ENCODE data around the gene NHS.

NHS gene

DNA sequence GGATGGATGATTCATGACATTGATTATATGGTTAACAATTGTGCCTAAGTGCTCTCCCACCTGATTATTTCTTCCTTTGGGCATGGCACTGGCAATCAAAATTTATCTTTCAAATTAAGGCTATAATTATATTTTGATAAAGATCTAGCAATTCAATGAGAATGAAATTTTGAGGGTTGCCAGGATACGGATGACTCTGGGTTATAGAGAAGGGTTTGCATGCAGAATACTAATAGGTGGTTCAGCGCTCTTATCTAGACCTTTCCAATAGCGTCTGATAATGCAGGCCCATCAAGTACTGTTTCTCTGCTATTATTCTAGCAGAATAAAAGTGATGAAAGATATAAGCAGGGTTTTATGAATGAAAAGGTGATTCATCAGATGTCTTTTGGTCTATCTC lies 287.4 kb downstream of the NHS start:
- DNase-seq = no peak
- Histone ChIP-seq H3K4me3 (ENCODE audit: low read length) (no peak overlapping the region), H3K4me1 (ENCODE audit: low read length) (no peaks in the 10 kb centered on the region), H3K27me3 (replicated peaks; ENCODE audit: insufficient read depth, low read length) (no peaks in the 10 kb centered on the region), H4K20me1 (ENCODE audit: insufficient read depth, low read length) (no peaks in the 10 kb centered on the region), H3K9me3 (replicated peaks; ENCODE audit: insufficient read depth, low read length) (no peaks in the 10 kb centered on the region), H3K4me2 (ENCODE audit: low read depth, low read length) (no peak overlapping the region), H3F3A (ENCODE audit: insufficient read depth, low read length) (no peaks in the 10 kb centered on the region), H3K79me2 (ENCODE audit: low read length) (no peaks in the 10 kb centered on the region), H2AFZ (ENCODE audit: low read length) (no peak overlapping the region), H3K9ac (ENCODE audit: low read length) (no peak overlapping the region), H3K27ac (ENCODE audit: low read length) (no peak overlapping the region), H3K9me2 (replicated peaks; ENCODE audit: insufficient read depth, low read length) (no peaks in the 10 kb centered on the region), H3K36me3 (replicated peaks; ENCODE audit: insufficient read depth, low read length) (no peaks in the 10 kb centered on the region)
- TF ChIP-seq EZH2phosphoT487 (IDR thresholded peaks at IDR 0.05; ENCODE audit: low read length) (no peak), EZH2 (optimal IDR thresholded peaks at IDR 0.05; ENCODE audit: low read depth, low read length) (no peak)
- TF ChIP-seq, protein P1, sequence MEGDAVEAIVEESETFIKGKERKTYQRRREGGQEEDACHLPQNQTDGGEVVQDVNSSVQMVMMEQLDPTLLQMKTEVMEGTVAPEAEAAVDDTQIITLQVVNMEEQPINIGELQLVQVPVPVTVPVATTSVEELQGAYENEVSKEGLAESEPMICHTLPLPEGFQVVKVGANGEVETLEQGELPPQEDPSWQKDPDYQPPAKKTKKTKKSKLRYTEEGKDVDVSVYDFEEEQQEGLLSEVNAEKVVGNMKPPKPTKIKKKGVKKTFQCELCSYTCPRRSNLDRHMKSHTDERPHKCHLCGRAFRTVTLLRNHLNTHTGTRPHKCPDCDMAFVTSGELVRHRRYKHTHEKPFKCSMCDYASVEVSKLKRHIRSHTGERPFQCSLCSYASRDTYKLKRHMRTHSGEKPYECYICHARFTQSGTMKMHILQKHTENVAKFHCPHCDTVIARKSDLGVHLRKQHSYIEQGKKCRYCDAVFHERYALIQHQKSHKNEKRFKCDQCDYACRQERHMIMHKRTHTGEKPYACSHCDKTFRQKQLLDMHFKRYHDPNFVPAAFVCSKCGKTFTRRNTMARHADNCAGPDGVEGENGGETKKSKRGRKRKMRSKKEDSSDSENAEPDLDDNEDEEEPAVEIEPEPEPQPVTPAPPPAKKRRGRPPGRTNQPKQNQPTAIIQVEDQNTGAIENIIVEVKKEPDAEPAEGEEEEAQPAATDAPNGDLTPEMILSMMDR (IDR thresholded peaks at IDR 0.05; ENCODE audit: low read length) = no peak

- TF ChIP-seq, protein P1 (IDR thresholded peaks at IDR 0.05; ENCODE audit: low read length) = no peak
- TF ChIP-seq EZH2phosphoT487 (IDR thresholded peaks at IDR 0.05; ENCODE audit: low read length) (no peak), EZH2 (optimal IDR thresholded peaks at IDR 0.05; ENCODE audit: low read depth, low read length) (no peak)
Observed at GRCh38 chrX:17668929-17669328, 293.9 kb downstream of the NHS start.

DNA sequence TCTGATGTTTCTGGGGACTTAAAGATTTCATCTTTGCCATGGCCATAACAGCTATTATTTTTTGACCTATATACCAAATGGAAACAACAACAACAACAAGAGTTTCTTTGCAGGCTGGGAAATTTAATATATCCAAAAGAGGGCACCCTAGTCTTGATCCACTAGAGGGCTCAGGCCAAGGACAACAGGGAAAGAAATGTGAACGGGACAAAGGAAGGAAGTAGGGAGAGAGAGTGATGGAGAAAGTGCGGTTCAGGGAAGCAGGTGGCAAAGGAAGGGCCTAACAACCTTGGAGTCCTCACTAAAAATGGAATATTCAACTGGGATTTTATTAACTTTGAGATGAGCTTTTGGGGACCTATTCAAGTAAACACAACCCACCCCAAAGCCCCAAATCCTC lies 294.5 kb downstream of the NHS start:
- Histone ChIP-seq H2AFZ (ENCODE audit: low read length) (no peak overlapping the region), H3K4me1 (ENCODE audit: low read length) (no peaks in the 10 kb centered on the region), H4K20me1 (ENCODE audit: insufficient read depth, low read length) (no peaks in the 10 kb centered on the region), H3F3A (ENCODE audit: insufficient read depth, low read length) (no peaks in the 10 kb centered on the region), H3K9me3 (replicated peaks; ENCODE audit: insufficient read depth, low read length) (no peaks in the 10 kb centered on the region), H3K27ac (ENCODE audit: low read length) (no peak overlapping the region), H3K9ac (ENCODE audit: low read length) (no peak overlapping the region), H3K9me2 (replicated peaks; ENCODE audit: insufficient read depth, low read length) (no peaks in the 10 kb centered on the region), H3K4me3 (ENCODE audit: low read length) (no peak overlapping the region), H3K27me3 (replicated peaks; ENCODE audit: insufficient read depth, low read length) (no peaks in the 10 kb centered on the region), H3K79me2 (ENCODE audit: low read length) (no peaks in the 10 kb centered on the region), H3K4me2 (ENCODE audit: low read depth, low read length) (no peak overlapping the region), H3K36me3 (replicated peaks; ENCODE audit: insufficient read depth, low read length) (no peaks in the 10 kb centered on the region)
- no peak for DNase-seq
- TF ChIP-seq EZH2 (optimal IDR thresholded peaks at IDR 0.05; ENCODE audit: low read depth, low read length) = no peak
- TF ChIP-seq EZH2phosphoT487 (IDR thresholded peaks at IDR 0.05; ENCODE audit: low read length) = no peak
- TF ChIP-seq, protein P1 (IDR thresholded peaks at IDR 0.05; ENCODE audit: low read length) = no peak

More at GRCh38 chrX:17668929-17669328, 293.9 kb downstream of the NHS start:
- Histone ChIP-seq H3K27ac (ENCODE audit: low read length) (no peak overlapping the region), H3K27me3 (replicated peaks; ENCODE audit: insufficient read depth, low read length) (no peaks in the 10 kb centered on the region), H3K9ac (ENCODE audit: low read length) (no peak overlapping the region), H3F3A (ENCODE audit: insufficient read depth, low read length) (no peaks in the 10 kb centered on the region), H3K4me3 (ENCODE audit: low read length) (no peak overlapping the region), H3K4me2 (ENCODE audit: low read depth, low read length) (no peak overlapping the region), H3K36me3 (replicated peaks; ENCODE audit: insufficient read depth, low read length) (no peaks in the 10 kb centered on the region), H3K79me2 (ENCODE audit: low read length) (no peaks in the 10 kb centered on the region), H3K9me2 (replicated peaks; ENCODE audit: insufficient read depth, low read length) (no peaks in the 10 kb centered on the region), H3K9me3 (replicated peaks; ENCODE audit: insufficient read depth, low read length) (no peaks in the 10 kb centered on the region), H2AFZ (ENCODE audit: low read length) (no peak overlapping the region), H4K20me1 (ENCODE audit: insufficient read depth, low read length) (no peaks in the 10 kb centered on the region), H3K4me1 (ENCODE audit: low read length) (no peaks in the 10 kb centered on the region)
- no peak for DNase-seq
